HG03135 (cell line): ENCODE data around the gene HSD11B1L.
A peak's percentile ranks its signal among the peaks of the same experiment; 100 is the strongest.
"Not testable (repeated sequence)": the region's sequence is repeated elsewhere in the genome, so short reads cannot be mapped to it uniquely, and the experiment has no call there.

ENCODE experiments used
- ATAC-seq: cut with Tn5 transposase; IDR thresholded peaks from one replicate; pipeline ENCODE4 v1.9.1; 2021; ENCODE audit warnings: mild to moderate bottlenecking, moderate library complexity; ENCODE audit not compliant: unreplicated experiment

HSD11B1L gene

DNA sequence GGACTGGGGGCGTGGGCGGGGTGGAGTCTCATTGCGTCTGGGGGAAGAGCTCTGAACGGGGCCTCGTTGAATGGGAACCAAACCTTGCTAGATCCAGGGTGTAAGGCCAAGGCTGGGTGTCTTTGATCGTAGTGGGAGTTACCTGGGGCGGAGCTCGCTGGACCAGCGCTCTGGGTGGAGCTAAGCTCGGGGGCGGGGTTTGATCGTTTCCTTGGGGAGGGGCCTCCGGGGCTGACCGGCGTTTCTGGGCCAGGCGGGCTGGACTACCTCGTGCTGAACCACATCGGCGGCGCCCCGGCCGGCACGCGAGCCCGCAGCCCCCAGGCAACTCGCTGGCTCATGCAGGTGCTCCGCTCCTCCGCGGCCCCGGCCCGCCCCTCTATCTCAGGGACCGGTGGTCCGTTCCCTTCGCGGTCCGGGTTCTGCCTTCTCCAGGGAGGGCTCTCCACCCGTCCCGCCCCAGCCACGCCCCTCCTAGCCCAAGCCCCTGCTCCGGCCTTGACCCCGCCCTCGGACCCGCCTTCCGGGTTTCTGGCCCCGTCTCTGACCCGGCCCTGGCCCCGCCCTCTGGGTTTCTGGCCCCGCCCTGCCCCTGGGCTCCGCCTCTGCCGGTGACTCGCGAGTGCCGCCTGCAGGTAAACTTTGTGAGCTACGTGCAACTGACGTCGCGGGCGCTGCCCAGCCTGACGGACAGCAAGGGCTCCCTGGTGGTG, 6.0 kb downstream of the HSD11B1L start:
- peak; percentile 47 for ATAC-seq

GRCh38 chr19:5687360-5688198, 6.8 kb downstream of the HSD11B1L start:
- ATAC-seq: no peak

DNA sequence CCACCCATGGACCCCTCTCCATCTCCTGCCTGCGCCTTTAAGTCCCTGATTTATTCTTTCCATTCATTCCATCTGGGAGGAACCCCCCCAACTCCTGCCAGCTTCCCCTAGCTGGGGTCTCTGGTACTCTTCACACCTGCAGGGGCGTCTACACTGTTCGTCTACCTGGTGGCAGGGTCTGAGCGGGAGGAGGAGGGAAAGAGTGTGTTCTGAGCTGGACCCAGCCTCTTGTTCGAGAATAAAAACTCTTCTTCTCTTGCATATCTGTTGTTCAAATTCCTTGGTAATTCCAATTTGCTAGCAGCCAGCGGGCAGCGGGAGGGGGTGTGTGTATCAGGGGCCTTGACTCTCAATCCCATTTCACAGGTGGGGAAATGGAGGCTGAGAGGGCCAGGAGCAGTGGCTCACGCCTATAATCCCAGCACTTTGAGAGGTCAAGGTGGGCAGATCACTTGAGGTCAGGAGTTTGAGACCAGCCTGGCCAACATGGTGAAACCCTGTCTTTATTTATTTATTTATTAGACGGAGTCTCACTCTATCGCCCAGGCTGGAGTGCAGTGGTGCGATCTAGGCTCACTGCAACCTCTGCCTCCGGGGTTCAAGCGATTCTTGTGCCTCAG, 7.5 kb downstream of the HSD11B1L start:
- not testable (repeated sequence) for ATAC-seq

GRCh38 chr19:5690125-5690954, 9.5 kb downstream of the HSD11B1L start, which contains the start of gene RPL36:
RPL36 (plus strand) TSS chr19:5690295; CDS start chr19:5690508, 213 bp downstream.
- peak; percentile 39 for ATAC-seq

GRCh38 chr19:5690955-5691821, 10.4 kb downstream of the HSD11B1L start:
- ATAC-seq: no peak

DNA sequence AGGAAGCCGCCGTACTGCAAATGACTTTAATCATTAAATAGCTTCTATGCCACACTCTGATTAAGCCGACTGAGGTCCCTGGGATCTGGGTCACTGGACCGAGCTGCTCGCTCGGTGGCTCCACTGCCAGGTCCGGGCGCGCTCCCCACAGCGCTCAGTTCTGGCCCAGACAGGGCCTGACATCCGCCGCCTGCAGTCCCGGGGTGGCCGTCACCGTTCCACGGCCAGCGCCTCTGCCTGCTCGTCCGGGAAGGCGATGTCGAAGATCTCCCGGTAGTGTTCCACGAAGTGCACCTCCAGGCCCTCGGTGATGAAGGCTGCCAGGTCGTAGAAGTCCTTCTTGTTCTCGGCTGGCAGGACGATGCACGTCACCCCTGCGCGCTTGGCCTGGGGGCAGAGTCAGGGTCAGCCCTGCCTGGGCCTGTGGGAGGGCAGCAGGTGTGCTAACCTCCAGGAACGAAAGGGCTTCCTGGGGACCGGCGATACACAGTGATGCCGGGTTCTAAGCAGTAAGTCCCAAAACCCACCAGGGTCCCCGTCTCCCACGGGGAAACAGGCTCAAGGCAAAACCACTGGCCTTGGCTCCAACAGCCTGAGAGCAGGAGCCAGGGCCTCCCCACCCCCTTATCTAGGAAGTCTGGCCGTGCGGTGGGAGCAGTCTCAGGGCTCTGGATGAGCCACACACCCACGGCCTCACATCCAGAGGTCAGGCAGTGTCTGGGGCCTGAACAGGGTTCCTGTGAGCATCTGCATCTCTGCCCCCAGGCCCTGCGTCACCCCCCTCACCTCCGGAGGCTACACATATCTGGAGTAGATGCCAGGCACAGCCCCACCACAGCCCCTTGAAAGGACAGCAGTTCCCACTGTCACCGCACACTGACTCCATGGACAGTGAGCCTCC, 11.2 kb downstream of the HSD11B1L start:
- ATAC-seq: no peak

DNA sequence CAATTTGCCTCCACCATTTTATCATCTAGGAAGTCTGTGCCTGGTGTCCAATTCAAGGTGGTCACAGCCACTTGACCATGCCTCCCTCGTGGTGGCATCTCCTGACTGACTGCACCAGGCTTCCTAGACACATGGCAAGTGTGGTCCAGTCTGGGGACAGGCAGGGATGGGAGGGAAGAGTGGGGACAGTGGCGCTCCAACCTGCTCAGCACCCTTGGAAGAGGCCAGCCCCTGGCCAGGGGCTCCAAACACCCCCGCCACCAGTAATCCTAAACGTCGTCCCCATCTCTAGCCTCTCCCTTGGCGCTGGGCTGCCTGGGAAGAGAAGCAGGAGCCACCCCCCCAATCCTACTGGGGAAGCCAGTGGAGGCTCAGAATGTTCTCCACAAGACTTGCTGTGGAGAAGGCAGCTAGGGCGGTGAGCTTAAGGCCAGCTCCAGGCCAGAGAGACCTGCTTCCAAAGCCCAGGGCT, 11.9 kb downstream of the HSD11B1L start:
- ATAC-seq: no peak

DNA sequence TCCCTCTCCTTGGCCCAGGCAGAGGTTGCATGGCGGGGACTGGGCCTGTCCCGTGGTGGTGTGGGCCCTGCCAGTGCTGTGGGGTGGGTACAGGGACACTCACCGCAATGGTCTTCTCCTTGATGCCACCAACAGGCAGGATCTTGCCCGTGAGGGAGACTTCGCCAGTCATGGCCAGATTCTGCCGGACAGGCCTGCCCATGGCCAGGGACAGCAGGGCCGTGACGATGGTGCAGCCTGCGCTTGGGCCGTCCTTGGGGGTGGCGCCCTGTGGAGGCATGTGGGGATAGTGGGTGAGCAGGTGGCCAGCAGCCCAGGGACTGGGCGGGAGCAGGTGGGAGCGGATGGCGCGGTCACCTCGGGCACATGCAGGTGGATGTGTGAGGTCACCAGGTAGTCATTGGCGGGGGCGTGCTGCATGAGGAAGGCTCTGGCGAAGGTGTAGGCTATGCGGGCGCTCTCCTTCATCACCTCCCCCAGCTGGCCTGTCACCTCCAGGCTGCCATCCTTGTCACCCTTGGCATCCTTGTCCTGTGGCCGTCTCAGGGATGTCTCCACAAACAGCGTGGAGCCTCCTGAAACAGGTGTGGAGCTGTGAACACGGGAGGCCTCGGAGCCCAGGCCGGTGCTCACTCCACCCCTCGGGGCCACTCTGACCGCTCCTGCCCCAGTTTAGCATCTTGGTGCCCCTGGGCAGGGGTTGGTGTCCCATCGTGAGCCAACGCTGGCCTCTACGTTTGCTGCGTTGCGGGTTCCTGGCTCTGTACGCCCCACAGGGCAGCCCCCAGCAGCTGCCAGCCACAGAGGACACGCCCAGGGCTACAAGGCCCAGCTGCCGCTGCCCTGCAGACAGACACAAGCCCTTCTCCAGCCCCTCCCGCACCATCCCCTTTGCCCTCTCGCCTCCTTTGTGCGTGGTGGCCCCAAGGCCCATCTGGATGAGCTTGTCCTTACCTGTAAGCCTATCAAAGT, 12.7 kb downstream of the HSD11B1L start:
- no peak for ATAC-seq

DNA sequence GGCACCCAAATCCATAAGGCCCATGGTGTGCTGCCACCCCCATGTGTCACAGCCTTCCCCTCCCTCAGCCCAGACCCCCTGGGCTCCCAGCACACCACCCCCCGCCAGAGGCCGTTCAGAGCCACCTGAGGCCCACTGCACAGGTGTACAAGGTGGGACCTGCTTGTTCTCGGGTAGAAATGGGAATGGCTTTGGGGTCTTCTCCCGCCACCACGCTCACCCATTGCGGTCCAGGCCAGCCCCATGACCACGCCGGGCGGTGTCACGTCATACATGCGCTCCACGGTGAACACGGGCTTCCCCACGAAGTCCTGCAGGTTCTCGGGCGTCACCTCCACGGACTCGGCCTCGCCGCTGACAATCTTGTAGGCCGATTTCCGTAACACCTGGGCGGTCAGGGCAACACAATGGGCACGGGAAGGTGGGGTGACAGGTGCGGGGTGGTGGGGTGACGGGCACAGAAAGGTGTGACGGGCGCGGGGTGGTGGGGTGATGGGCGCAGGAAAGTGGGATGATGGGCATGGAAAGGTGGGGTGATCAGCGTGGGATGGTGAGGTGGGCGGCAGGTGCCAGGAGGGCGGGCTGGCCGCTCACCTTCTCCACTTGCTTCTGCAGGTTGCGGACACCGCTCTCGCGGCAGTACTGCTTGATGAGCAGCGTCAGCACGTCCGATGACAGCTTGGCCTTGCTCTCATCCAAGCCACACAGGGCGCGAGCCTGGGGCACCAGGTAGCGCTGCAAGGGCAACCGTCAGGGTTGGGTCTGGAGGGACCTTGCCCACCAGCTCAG, 13.5 kb downstream of the HSD11B1L start:
- ATAC-seq: no peak

DNA sequence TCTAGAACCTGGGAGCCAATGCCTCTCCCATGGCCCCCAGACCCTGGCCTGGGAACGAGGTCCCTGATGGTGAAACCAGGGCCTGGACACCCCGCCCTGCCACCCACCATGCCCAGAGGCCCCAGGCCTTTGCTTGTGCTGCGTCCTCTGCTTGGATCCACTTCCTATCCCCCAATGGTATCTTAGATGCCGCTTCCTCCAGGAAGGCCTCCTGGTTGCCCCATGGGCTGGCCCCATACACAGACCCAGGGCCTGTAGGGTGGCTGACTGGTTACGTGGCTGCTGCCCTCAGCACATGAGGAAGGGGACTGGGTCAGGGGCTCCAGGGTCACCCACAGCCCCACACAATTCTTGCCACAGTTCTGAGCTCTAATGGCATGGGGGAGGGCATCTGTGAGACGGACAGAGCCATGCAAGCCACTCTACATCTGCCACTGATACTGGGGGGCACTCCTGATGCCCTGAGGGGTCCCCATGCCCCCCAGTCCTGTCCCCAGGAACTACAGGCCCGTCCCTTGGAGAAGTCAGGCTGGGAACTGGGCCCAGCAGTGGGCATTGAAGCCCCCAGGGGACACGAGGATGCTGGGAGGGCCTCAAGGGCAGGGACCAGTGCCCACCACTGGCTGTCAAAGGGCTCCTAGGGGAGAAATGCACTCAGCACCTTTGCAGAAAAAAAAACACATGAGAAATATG, 14.3 kb downstream of the HSD11B1L start:
- ATAC-seq: no peak

DNA sequence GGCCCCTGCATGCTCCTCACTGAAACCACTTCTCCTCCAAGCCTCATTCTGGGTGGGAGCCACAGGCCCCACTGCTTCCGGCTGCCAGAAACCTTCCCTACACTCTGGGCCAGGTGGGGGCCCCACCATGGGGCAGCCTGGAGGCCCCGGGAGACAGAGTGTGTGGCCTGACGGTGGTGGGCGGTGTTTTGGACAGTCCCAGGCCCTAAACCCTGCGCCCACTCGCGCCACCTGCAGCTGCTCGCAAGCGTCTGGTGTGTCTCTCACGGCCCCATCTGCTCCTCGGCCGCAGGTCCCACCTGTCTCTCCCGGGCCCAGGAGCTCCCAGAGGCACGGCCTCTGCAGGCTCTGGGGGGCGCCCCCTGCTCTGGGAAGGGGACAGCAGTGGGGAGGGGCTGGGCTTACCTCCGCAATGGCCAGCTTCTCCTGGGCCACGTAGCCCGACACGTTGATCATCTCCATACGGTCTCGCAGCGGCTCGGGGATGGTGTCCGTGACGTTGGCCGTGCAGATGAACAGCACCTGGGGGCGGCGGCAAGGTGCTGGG, 14.9 kb downstream of the HSD11B1L start:
- ATAC-seq: no peak

- ATAC-seq: no peak
Measured at GRCh38 chr19:5696196-5697021, 15.6 kb downstream of the HSD11B1L start.

DNA sequence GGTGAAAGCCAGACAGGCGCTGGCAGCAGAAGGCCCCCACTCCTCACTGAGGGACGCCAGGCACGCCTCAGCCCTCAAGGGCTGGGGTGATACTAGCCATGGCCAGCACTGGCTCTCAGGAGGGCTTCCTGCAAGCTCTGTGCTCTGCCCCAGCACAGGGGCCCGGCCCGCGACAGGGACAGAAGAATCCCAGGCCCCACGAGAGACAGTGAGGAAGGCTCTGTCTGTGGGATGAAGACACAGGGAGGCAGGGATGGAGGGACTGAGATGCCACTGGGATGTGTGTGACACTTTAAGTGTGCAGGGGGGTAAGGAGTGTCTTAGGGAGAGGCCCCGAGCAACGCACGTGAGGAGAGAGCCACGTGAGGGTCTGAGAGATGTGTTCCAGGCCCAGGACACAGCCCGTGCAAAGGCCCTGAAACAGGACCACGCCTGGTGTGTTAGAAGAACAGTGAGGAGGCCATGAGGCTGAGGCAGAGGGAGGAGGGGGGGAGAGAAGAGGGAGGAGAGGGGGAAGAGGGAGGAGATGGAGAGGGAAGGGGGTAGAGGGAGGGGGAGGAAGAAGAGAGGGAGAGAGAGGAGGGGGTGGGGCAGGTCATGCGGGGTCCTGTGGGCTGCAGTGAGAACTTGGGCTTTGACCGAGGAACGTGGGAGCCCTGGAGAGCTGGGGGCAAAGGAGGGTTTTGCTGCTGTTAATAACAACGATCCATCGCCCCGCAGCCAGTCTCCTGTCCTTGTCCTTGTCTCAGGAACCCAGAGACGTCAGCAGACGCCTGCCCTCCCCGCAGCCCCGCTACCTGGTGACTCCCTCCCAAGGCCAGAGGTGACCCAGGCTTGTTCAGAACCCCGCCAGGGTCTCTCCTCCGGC, 16.4 kb downstream of the HSD11B1L start:
- no peak for ATAC-seq
